GM12891 (cell line): ENCODE results near the gene NFKB1.

Experiments
- POLR2A ChIP-seq: IDR thresholded peaks from 2 replicates; pipeline ENCODE4 v1.6.1; 2011; ENCODE audit warnings: low read depth, low read length, control low read depth
- POLR2AphosphoS5 ChIP-seq: IDR thresholded peaks from 2 replicates; pipeline ENCODE4 v1.6.1; 2011; ENCODE audit warnings: low read depth, low read length, control low read depth
- SPI1 ChIP-seq: IDR thresholded peaks from 2 replicates; pipeline ENCODE4 v1.6.1; 2011; ENCODE audit warnings: low read depth, low read length, control low read depth
- TAF1 ChIP-seq: IDR thresholded peaks from 2 replicates; pipeline ENCODE4 v1.6.1; 2011; ENCODE audit warnings: low read depth, low read length, control low read depth

GRCh38 chr4:102453827-102454226, 47.3 kb upstream of the NFKB1 start:
- TF ChIP-seq POLR2AphosphoS5 (no peak), POLR2A (no peak), SPI1 (no peak), TAF1 (no peak)
